Stimulated activated CD4-positive, alpha-beta T cell treated with anti-CD3 and anti-CD28 coated beads, Interleukin-12 subunit alpha, Interleukin-12 subunit beta, amount 100 ng/mL, for 4 hours (primary cell): ENCODE data around the gene BRAP.
"Not testable (repeated sequence)": the region's sequence is repeated elsewhere in the genome, so short reads cannot be mapped to it uniquely, and the experiment has no call there.

Source experiments
- DNase-seq: peaks from one replicate; pipeline ENCODE4 v3.0.0-alpha.2; 2020

BRAP gene

DNA sequence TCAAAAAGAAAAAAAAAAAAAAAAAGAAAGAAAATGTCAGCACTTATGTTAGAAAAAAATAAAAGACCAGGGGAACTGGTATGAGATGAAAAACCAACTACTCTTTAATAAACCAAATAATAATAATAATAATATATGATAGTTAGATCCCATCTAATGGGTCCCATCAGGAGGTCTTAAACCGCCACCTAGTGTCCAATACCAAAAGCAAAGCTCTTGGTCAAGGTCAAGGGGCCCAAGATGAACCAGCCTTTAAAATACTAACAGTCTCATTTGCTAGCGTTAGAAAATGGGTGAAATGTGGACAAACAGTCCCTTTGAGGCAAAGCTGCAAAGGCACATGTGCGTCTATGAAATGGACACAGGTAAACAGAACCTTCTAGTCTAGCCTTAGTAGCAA, 12.3 kb downstream of the BRAP start:
- DNase-seq, result no peak

DNA sequence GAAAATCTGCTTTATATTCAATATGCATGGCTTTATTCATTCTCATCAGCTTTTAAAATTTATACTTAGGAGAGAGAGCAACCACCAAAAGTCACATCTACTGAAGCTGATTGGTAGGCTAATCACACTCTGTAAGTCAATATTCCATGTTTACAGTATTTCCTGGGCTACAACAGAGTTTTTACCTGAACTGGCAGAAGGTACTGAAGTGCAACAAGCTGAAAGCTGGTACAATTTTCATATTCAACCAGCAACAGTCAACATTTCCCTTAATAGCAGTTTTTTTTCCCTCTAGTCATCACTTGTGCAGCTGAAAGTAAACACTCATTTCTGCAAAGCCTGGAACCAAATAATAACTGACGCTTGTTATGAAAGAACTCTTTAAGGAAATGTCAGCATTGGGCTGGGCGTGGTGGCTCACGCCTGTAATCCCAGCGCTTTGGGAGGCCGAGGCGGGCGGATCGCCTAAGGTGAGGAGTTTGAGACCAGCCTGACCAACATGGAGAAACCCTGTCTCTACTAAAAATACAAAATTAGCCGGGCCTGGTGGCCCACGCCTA, 12.9 kb downstream of the BRAP start:
- no peak for DNase-seq

DNA sequence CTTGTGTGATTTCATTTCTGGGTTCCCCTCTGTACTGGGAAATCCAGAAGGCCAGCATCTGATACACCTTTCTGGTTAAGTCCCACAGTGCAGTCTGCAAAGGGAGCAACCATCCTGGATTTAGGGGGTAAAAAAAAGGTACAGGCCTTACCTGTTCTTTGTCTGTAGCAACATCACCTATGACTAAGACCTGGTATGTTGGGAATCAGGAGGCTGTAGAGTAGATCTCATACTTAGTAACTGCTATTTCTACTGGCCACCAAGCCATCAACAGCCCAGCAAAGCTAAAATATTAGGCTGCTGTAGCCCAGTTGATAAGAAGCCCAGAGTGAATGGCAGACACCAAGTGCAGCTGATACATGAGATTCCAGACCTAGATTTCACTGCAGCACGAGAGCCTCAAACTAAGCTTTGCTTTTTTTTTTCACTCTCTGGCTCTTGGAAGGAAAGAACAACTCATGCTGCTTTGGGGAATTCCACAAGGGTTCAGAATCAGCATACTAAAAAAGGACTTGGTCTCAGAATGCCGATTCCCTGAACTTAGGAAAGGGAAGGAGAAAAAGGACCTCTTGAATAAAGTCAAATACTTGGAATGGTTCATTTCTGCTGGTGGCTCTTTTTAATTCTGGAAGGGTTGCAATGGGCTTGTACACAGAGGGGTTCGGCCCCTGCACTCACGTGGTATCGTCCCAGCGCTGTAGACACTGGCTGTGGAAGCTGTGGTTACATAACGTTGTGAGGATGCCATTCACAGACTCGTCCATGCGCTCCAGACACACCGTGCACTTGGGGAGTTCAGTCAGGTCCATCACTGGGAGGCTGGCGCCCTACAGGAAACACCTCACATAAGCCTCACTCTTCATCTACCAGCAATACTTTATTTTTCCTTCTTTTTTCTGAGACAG, 20.5 kb downstream of the BRAP start:
- no peak for DNase-seq

DNA sequence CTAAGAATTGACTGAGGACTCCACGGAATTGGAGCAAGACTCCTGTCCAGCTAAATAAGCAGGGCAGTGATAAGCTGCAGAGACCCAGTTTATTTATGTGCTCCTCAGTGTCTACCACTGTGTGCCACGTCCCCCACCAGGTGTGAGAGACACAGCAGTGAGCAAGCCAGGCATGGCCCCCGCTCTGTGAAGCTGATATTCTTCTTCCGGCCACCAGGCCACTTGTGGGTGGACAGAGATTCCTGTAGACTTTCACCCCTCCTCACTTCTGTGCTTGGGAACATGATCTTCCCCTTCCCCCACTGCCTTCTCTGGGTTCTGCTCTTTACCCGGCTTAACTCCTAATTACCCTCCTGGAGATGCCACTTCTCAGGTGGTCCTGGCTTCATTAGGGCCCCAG, 21.3 kb downstream of the BRAP start:
- no peak for DNase-seq

DNA sequence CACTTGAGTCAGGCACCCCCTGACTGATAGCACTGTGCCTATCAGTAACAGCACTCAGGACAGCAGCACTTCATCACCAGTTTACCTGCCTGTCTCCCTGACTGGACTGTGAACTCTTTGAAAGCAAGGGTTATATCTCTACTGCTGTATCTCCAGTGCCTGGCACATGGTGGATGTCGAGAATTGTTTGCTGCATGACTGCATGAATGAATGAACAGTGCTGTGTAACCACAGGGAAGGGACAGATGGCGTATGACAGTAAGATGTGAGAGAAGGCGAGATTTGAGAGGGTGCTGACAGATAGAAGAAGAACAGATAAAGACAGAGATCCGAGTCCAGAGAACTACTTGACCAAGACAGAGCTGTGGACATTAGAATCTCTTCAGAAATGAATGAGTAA, 29.7 kb downstream of the BRAP start:
- no peak for DNase-seq

DNA sequence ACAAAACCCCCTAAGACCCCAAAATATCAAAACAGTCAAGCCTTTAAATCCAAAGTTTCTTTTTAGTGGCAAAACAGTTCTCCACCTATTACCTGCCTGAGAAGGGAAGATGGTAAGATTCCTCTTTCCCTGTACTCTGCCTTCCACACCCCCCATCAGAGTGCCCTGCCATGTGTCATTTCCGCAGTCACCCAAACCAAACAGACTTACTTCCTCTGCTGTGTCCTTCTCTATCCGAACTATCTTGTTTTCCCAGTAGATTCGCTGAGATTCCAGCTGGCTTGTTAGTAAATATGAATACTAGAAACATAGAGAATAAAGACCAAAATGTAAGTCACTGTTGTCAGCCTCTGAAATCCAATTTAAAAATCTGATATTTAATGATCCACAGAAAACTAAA, 30.4 kb downstream of the BRAP start:
- DNase-seq, result no peak

DNA sequence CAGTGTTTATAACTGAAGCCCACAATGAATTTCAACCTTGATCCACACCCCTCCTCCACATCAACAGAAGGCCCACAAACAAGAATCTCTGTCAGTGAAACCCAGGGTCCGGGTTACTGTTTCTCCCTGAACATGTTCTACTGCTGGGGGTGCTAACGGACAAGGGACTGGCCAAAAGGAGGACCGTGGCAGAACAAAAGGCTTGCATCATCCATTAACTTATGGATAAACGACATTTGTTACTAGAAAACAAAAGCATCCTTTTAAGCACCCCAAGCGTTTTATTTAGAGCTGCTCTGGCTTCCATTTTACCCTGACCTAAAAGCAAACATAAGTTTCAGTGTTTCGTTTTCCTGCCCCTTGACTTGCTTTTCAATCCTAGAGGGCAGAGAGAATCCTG, 32.2 kb downstream of the BRAP start:
- no peak for DNase-seq

DNA sequence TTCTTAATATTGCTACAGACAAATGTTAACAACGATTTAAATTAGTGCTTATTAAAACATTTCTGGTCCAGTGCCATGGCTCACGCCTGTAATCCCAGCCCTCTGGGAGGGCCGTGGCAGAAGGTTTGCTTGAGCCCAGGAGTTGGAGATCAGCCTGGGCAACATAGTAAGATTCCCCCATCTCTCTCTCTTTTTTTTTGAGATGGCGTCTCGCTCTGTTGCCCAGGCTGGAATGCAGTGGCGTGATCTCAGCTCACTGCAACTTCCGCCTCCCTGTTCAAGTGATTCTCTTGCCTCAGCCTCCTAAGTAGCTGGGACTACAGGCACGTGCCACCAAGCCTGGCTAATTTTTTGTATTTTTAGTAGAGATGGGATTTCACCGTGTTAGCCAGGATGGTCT, 33.2 kb downstream of the BRAP start:
- DNase-seq, result not testable (repeated sequence)

DNA sequence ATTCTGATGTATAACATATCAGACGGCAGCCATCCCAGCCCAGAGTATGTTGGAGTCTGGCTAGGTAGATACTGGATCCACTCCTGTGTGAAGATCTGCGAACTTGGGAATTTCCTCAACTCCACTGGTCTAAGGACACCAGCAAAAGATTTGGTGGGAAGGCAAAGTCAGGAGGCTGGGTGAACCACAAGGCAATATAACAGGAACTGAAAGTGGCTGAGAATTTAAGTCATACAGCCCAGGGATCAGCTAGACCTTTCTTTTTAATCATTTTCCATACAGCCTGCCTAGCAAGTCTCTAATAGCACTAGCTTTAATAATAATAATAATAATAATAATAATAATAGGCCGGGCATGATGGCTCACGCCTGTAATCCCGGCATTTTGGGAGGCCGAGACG, 34.8 kb downstream of the BRAP start:
- no peak for DNase-seq

DNA sequence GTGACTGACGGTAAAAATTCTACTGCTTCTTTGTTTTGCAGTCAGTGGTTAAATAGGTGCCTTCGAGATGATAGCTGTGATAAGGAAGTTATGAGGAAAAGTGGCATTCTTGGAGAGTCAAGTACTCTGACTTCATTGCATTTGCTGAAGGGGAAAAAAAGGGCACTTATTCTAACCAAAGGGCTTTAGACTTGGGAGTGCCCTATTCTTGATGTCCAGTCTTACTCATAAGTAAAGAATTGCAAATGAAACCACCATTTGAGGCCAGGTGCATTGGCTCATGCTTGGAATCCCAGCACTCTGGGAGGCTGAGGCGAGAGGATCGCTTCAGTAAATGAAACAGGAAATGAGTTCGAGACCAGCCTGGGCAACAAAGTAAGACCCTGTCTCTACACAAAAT, 40.3 kb downstream of the BRAP start:
- DNase-seq, result no peak

DNA sequence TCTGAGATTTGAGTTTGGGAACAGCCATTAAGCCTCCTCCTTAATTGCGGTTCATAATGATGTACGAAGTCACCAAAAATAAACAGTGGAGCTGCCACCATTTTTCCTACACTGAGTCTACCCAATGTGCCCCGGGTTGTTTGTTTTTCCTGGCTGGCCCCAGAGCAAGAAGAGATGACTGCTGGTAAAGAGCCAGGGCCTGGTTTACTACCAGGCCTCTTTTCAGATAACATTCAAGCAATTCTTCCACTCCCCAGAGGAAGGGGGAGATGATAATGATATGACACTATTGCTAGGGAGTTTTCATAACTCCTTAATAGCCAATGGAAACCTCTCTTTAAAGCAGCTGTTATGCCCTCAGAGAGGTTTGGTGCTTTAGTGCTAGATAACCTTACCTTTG, 42.3 kb downstream of the BRAP start:
- DNase-seq, result no peak

DNA sequence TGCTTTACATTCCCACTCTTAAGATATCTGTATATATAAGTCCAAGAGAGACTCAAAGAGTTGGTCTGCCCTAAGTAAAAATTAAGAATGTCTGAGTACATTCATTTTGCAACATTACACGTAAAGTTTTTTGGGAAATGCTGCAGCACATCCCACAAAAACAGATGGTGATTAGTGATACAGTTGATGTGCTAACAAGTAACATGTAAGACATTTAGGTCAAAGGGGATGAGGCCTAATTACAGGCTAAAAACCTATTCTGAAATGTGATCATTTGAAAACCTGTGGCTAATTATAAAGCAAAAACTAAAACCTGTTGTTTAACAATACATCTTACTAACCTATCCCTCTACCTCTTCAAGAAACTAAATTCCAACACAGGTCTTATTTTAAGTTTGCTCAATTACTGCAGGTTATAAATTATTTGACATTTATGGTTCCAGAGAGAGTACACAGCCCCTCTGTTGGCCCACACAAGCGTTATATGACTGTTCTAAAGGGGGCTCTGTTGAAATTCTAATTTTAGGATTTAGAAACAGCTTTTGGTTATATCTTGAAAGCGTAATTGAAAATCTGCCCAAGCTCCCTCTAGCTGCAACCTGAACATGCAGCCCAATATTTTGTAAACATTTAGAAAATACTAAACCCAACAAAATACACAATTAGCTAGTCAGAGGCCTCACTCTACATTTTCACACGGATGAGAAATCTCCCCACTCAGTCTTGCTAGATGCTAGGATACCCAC, 42.9 kb downstream of the BRAP start:
- DNase-seq, result no peak

DNA sequence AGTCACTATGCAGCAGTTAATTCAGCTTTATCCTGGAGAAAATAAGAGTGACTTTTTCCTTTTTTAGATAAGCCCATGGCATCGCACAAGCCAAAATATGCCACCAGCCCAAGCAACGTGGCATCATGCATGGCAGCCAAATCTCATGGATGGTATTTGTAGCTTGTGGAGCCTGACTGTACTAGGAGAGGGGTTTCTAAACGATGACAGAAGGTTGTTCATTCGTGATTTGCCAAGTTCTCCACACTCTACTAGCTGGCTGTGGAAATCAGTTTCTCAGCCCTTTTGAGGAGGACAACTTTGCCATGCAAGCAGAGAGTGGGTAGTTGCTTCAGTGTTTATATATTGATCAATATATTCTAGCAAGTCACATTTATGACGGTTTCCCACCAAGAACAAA, 45.2 kb downstream of the BRAP start:
- no peak for DNase-seq

DNA sequence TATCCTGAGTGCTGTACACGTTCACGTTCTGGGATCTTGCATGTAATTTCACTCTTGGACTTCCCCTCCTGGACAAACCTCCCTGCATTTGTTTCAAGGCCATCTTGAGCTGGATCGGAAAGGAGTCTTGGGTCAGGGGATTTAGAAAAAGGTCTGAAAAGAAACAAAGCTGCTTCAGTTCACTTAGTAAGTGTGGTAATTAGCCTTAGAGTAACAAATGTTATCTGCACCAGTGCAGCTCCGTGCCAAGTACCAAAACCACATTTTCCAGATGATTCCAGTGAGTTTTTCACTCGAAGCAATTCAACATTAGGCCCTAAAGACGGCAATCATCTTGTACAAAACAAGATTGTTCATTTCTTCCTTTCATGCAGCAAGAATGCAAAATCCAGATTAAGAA, 47.2 kb downstream of the BRAP start:
- no peak for DNase-seq

DNA sequence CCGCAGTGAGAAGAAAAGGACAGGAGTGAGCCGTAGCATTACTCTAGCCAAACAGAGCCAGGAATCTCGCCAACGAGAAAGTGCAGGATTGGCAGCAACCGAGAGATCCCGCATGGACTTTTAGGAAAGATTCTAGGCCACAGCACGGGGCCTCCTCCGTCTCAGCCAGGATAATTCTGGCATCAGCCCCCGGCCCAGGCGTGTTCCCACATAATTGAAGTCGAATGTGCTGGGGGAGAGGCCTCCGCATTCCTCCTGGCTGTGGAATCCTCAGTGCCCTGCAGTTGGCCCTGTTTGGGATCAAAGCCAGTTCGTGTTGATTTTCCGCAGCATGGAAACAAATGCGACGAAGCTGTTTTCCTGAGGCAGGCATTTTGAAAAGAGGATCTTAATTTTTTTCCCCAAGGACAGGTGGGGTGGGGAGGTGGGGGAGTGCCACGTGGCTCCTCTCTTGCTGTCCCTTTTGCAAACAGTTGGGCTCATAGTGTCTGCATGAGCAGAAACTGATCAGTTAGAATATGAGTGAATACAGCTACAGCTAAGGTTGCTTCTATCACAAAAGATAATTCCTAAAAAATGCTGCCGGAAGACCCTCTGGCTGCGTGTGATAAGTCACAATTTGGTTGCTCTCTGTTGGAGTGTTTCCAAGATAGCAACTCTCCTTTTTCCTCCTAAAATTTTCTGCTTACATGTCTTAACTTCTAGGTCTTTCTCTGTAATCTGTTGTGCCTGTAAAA, 49.4 kb downstream of the BRAP start:
- DNase-seq, result no peak

DNA sequence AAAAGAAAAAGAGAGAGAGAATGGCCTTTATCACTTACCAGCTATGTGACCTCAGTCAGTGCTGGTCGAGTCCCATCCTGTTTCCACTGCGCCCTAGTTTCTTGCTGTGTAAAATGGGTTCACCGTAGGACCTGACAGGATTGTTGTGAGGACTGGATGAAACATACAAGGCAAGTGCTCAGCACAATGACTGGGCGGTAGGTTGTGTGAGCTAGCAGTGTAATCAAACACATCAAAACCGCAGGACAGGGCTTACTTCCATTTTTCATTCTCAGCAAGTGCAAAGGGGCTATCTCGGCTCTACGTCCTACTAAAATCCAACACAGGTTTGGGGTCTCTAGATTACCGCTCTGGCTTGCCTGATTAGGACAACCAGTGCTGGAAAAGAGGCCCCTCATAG, 50.2 kb downstream of the BRAP start:
- no peak for DNase-seq

DNA sequence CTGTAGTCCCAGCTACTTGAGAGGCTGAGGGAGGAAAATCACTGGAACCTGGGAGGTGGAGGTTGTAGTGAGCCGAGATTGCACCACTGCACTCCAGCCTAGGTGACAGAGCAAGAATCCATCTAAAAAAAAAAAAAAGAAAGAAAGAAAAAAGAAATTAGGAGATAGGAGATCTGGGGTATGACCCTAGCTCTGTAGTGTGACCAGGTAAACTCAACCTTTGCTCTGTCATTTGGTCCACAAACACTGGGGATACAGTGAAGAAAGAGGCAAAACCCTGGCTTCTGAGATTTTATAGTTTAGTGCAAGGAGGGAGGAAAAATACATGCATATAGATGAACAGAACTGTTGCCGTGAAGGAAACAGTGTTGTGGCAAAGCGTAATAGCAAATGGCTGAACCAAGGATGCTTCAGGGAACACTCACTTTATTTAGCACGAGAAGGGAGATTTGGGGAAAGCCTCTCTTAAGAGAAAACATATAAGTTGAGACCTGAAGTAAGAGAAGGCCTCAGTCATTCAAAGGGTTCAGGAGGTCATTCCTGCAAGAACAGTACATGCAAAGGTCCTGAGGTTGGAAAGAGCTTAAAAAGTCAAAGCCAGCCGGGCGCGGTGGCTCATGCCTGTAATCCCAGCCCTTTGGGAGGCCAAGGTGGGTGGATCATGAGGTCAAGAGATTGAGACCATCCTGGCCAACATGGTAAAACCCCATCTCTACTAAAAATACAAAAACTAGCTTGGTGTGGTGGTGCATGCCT, 57.1 kb downstream of the BRAP start:
- DNase-seq, result no peak

DNA sequence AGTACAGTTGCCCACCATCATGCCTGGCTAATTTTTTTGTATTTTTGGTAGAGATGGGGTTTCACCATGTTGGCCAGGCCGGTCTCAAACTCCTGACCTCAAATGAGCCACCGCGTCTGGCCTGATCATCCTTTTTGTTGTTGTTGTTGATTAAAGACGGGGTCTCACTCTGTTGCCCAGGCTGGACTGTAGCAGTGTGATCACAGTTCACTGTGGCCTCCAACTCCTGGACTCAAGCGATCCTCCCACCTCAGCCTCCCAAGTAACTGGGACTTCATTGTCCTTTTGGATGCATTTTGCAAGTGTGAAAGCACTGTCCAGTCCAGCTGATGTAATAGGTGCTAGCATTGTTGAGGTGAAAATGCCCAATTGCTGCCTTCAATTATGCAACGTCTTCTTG, 59.5 kb downstream of the BRAP start:
- no peak for DNase-seq

DNA sequence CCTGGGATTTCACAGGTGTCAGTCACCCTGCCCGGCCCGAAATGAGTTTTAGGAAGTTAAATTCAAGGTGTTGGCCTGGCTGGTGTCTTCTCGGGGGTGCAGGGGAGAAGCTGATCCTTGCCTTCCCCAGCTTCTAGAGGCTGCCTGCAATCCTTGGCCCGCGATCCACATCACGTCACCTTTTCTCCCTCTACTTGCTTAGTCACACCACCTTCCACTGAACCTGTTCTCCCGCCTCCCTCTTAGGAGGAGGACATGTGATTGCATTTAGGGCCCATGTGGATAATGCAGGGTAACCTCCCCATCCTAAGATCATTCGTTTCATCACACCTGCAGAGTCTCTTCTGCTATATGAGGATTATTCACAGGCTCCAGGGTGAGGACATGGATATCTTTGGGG, 61.2 kb downstream of the BRAP start:
- DNase-seq, result no peak

DNA sequence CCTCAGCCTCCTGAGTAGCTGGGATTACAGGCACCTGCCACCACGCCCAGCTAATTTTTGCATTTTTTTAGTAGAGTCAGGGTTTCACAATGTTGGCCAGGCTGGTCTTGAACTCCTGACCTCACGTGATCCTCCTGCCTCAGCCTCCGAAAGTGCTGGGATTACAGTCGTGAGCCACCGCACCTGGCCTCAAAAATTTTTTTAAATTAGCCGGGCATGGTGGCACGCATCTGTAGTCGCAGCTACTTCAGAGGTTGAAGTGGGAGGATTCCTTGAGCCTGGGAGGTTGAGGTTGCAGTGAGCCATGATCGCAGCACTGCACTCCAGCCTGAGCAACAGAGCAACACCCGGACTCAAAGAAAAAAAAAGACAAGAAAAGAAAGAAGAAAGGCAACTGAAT, 67.9 kb downstream of the BRAP start:
- not testable (repeated sequence) for DNase-seq

DNA sequence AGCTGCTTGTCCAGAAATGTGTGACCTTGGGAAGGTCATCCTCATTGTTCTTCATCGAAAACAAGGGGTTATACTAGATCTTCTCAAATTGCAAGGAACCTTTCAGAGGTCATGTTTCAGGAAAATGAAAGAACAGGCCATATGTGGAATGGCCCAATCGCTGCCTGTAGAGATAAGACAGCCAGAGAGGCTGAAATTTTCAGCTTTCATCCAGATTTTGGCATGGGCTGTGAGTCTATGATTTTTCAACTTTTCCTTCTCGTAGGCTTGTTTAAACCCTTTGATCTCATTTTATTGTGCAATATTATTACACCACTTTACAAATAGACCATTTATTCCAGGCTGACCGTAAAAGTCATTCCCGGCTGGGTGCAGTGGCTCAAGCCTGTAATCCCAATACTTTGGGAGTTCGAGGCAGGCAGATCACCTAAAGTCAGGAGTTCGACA, 69.6 kb downstream of the BRAP start:
- DNase-seq, result no peak

DNA sequence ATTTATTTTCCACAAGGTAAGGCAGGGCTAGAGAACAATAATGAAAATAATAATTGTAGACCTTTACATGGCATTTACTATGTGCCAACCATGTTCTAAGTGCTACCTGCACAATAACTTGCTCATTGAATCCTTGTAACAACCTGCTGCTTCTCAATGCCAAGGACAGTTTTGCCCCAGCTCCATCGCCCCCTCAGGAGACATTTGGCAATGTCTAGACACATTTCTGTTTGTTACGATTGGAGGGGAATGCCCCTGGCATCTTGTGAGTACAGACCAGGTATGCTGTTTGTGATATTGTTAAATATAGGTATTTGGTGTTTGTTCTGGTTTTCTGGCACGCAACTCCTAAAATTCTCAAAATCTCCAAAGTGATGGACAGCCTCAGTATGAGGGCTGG, 78.5 kb downstream of the BRAP start:
- no peak for DNase-seq
